ENCODE results near the gene TCEANC2. TPM values are rescaled to one million over a fixed set of nuclear protein-coding genes. Genes with fewer than 3 reads are reported as not detected.

The TCEANC2 gene
- total and polyA plus RNA-seq, 4 donors = 0.89 to 2.1 (median 1.7) TPM

GRCh38 chr1:54122135-54122751, 68.8 kb downstream of the TCEANC2 start:
- no peak overlapping the region for H3K4me3 ChIP-seq (ENCODE audit: low read depth in 1 of 3, low read length in 3 of 3)
- H3K36me3 ChIP-seq (ENCODE audit: control insufficient read depth in 4 of 4, insufficient read depth in 3 of 4, low read depth in 1 of 4, low read length in 3 of 4) = no peaks in the 10 kb centered on the region
- H3K9me3 ChIP-seq (ENCODE audit: control insufficient read depth in 4 of 4, low read length in 3 of 4) = no peaks in the 10 kb centered on the region
- no peak for TF ChIP-seq ATF3 (IDR thresholded peaks at IDR 0.05)
- TF ChIP-seq REST (IDR thresholded peaks at IDR 0.05) = no peak
- no peak for TF ChIP-seq NR2F2 (IDR thresholded peaks at IDR 0.05)
- TF ChIP-seq JUND (IDR thresholded peaks at IDR 0.05) = no peak
- TF ChIP-seq GABPA (IDR thresholded peaks at IDR 0.05 in 1 of 2, conservative IDR thresholded peaks at IDR 0.05 in 1 of 2) = no peak
- no peak for TF ChIP-seq TAF1 (conservative IDR thresholded peaks at IDR 0.05)
- no peak for DNase-seq (ENCODE audit: low spot score)
- H3K27ac ChIP-seq (ENCODE audit: low read depth in 1 of 2, low read length in 2 of 2) = no peak overlapping the region
- WGBS = 57% methylated on average over 14 of the region's 14 CpGs
- no peak overlapping the region for H3K9ac ChIP-seq (ENCODE audit: low read depth in 1 of 2, low read length in 2 of 2)
- H3K27me3 ChIP-seq (ENCODE audit: control insufficient read depth in 4 of 4, insufficient read depth in 4 of 4, low read length in 3 of 4) = no peaks in the 10 kb centered on the region
- H3K4me1 ChIP-seq (ENCODE audit: control insufficient read depth in 4 of 4, insufficient read depth in 4 of 4, low read length in 3 of 4) = peaks cover 3 to 11% (median 5%) of the 10 kb centered on the region in 4 donors

GRCh38 chr1:54122992-54123391, 69.6 kb downstream of the TCEANC2 start:
- Histone ChIP-seq H3K36me3 (ENCODE audit: control insufficient read depth in 4 of 4, insufficient read depth in 3 of 4, low read depth in 1 of 4, low read length in 3 of 4) (no peaks in the 10 kb centered on the region), H3K9me3 (ENCODE audit: control insufficient read depth in 4 of 4, low read length in 3 of 4) (no peaks in the 10 kb centered on the region), H3K4me3 (ENCODE audit: low read depth in 1 of 3, low read length in 3 of 3) (no peak overlapping the region), H3K27me3 (ENCODE audit: control insufficient read depth in 4 of 4, insufficient read depth in 4 of 4, low read length in 3 of 4) (no peaks in the 10 kb centered on the region), H3K9ac (ENCODE audit: low read depth in 1 of 2, low read length in 2 of 2) (no peak overlapping the region), H3K27ac (ENCODE audit: low read depth in 1 of 2, low read length in 2 of 2) (no peak overlapping the region), H3K4me1 (ENCODE audit: control insufficient read depth in 4 of 4, insufficient read depth in 4 of 4, low read length in 3 of 4) (peaks cover 3 to 11% (median 5%) of the 10 kb centered on the region in 4 donors)
- no peak for DNase-seq (ENCODE audit: low spot score)
- TF ChIP-seq HNF4A (conservative IDR thresholded peaks at IDR 0.05) (no peak), SP1 (IDR thresholded peaks at IDR 0.05) (no peak), CTCF (IDR thresholded peaks at IDR 0.05; ENCODE audit: low read depth, low read length, missing input control) (no peak), EGR1 (IDR thresholded peaks at IDR 0.05; ENCODE audit: low read depth in 2 of 2) (no peak), RAD21 (IDR thresholded peaks at IDR 0.05) (no peak)
- WGBS = 92% methylated on average over 8 of the region's 8 CpGs

GRCh38 chr1:54124472-54124871, 71.1 kb downstream of the TCEANC2 start:
- H3K9ac ChIP-seq (ENCODE audit: low read depth in 1 of 2, low read length in 2 of 2) = no peak overlapping the region
- no peaks in the 10 kb centered on the region for H3K27me3 ChIP-seq (ENCODE audit: control insufficient read depth in 4 of 4, insufficient read depth in 4 of 4, low read length in 3 of 4)
- no peak for DNase-seq (ENCODE audit: low spot score)
- H3K4me3 ChIP-seq (ENCODE audit: low read depth in 1 of 3, low read length in 3 of 3) = no peak overlapping the region
- 43% methylated on average over 9 of the region's 9 CpGs for WGBS
- H3K27ac ChIP-seq (ENCODE audit: low read depth in 1 of 2, low read length in 2 of 2) = no peak overlapping the region
- H3K9me3 ChIP-seq (ENCODE audit: control insufficient read depth in 4 of 4, low read length in 3 of 4) = no peaks in the 10 kb centered on the region
- peaks cover 3 to 11% (median 5%) of the 10 kb centered on the region in 4 donors for H3K4me1 ChIP-seq (ENCODE audit: control insufficient read depth in 4 of 4, insufficient read depth in 4 of 4, low read length in 3 of 4)
- TF ChIP-seq RAD21 (IDR thresholded peaks at IDR 0.05) (no peak), ATF3 (IDR thresholded peaks at IDR 0.05) (no peak), FOXA2 (IDR thresholded peaks at IDR 0.05) (no peak), HNF4A (conservative IDR thresholded peaks at IDR 0.05) (no peak), TAF1 (conservative IDR thresholded peaks at IDR 0.05) (no peak)
- H3K36me3 ChIP-seq (ENCODE audit: control insufficient read depth in 4 of 4, insufficient read depth in 3 of 4, low read depth in 1 of 4, low read length in 3 of 4) = no peaks in the 10 kb centered on the region
